ENCODE results near the gene ZBTB7B.

DNA sequence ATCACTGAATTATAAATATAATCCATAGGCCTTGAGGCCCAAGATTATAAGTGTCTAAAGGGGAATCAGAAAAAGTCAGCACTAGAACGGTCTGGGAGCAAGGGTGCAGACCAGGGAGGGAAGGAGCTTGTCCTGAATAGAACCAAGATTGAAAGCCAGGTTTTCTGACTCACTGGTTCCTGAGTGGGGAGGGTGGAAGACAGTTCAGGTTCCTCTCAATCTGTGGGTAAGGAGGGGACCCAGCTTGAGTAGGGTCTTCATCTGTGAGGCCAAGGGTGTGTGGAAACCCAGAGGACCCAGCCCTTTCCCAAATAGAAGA lies 8.4 kb upstream of the ZBTB7B start:
- TF ChIP-seq CTCF (IDR thresholded peaks at IDR 0.05): no peak
- no peak for TF ChIP-seq POLR2A (IDR thresholded peaks at IDR 0.05)
- TF ChIP-seq POLR2AphosphoS5 (IDR thresholded peaks at IDR 0.05): no peak
